Calu3 (cell line): Measurements from ENCODE around the gene MZT1. TPM values are rescaled to one million over a fixed set of nuclear protein-coding genes. Genes with fewer than 3 reads are reported as not detected.

Source experiments
- BruUV-seq: library from RNA; stranded (reverse); fragments of 400-500 nt; replicated peaks from 2 replicates; lab custom pipeline; 2021; lab: Mats Ljungman, UMichigan
- CTCF ChIA-PET: fragments of 300-600 bp; sonication (Branson Sonifier 250); formaldehyde crosslinking; loops from one replicate; lab custom pipeline; 2022; ENCODE audit warnings: antibody characterized with exemption; lab: Charles Lee
- DNase-seq: peaks from one replicate; pipeline ENCODE4 v3.0.0; 2022
- H3K27ac Mint-ChIP-seq: one replicate; pipeline ENCODE4 v1.8.0; 2022; ENCODE audit warnings: mixed read lengths; ENCODE audit not compliant: unreplicated experiment
- H3K27me3 Mint-ChIP-seq: one replicate; pipeline ENCODE4 v1.8.0; 2022; ENCODE audit warnings: mixed read lengths; ENCODE audit not compliant: unreplicated experiment
- H3K36me3 Mint-ChIP-seq: one replicate; pipeline ENCODE4 v1.8.0; 2022; ENCODE audit warnings: mild to moderate bottlenecking, moderate library complexity, mixed read lengths; ENCODE audit not compliant: insufficient read depth, unreplicated experiment
- H3K4me1 Mint-ChIP-seq: one replicate; pipeline ENCODE4 v1.8.0; 2022; ENCODE audit warnings: mild to moderate bottlenecking, low read depth, mixed read lengths; ENCODE audit not compliant: unreplicated experiment
- H3K4me3 Mint-ChIP-seq: one replicate; pipeline ENCODE4 v1.8.0; 2022; ENCODE audit warnings: mild to moderate bottlenecking, low read depth, moderate library complexity, mixed read lengths; ENCODE audit not compliant: unreplicated experiment
- H3K9me3 Mint-ChIP-seq: one replicate; pipeline ENCODE4 v1.8.0; 2022; ENCODE audit warnings: low read depth, mixed read lengths; ENCODE audit not compliant: unreplicated experiment
- CTCF ChIP-seq: fragments of 200-600 bp; IDR thresholded peaks from one replicate; pipeline ENCODE4 v1.8.0; 2022; ENCODE audit warnings: antibody characterized with exemption; ENCODE audit not compliant: unreplicated experiment
- intact Hi-C: fragments of 100-400 bp; cut with micrococcal nuclease; formaldehyde crosslinking; loops from one replicate; pipeline ENCODE4 v1.10.0; 2022; ENCODE audit not compliant: unreplicated experiment
- total RNA-seq: library from RNA; stranded (reverse); gene quantifications from 2 replicates; pipeline ENCODE4 v1.2.3, GENCODE V29; 2022

Gene MZT1
- total RNA-seq, 1 experiment from 2014 or later = 11.4 TPM

- CTCF ChIA-PET = interaction anchor here (0.7 kb wide), 1 partner anchor 204 kb away, joined by 4 read pairs; no protein-coding TSS in a partner anchor
- Mint-ChIP-seq H3K36me3 (peaks cover 8% of the 10 kb centered on the region), H3K9me3 (no peaks in the 10 kb centered on the region), H3K4me1 (no peaks in the 10 kb centered on the region), H3K27me3 (no peaks in the 10 kb centered on the region), H3K27ac (no peak overlapping the region), H3K4me3 (no peak overlapping the region)
- TF ChIP-seq CTCF = no peak
- intact Hi-C loops = no loop called here
- BruUV-seq = no TSS peak
- no peak for DNase-seq
Measured at GRCh38 chr13:72757792-72758535, 30.5 kb upstream of the MZT1 start.

- no peaks in the 10 kb centered on the region for H3K4me1 Mint-ChIP-seq
- BruUV-seq = no TSS peak
- CTCF ChIA-PET = interaction anchor here (0.6 kb wide), 1 partner anchor 947 kb away, joined by 3 read pairs; no protein-coding TSS in a partner anchor
Measured at GRCh38 chr13:72754111-72754510, 26.7 kb upstream of the MZT1 start.

GRCh38 chr13:72751220-72751619 is 23.8 kb upstream of the MZT1 start:
- no peak for DNase-seq
- H3K4me1 Mint-ChIP-seq = no peaks in the 10 kb centered on the region
- H3K27me3 Mint-ChIP-seq = no peaks in the 10 kb centered on the region
- intact Hi-C loops = no loop called here
- no peak overlapping the region for H3K4me3 Mint-ChIP-seq
- CTCF ChIA-PET = no interaction called here
- no peak overlapping the region for H3K27ac Mint-ChIP-seq
- TF ChIP-seq CTCF = no peak
- peaks cover 14% of the 10 kb centered on the region for H3K36me3 Mint-ChIP-seq
- no peaks in the 10 kb centered on the region for H3K9me3 Mint-ChIP-seq
- no TSS peak for BruUV-seq

More at GRCh38 chr13:72754111-72754510, 26.7 kb upstream of the MZT1 start:
- no peak for TF ChIP-seq CTCF
- H3K36me3 Mint-ChIP-seq = peaks cover 18% of the 10 kb centered on the region
- H3K9me3 Mint-ChIP-seq = no peaks in the 10 kb centered on the region
- DNase-seq = no peak
- H3K4me3 Mint-ChIP-seq = no peak overlapping the region
- H3K27me3 Mint-ChIP-seq = no peaks in the 10 kb centered on the region
- intact Hi-C loops = no loop called here
- no peak overlapping the region for H3K27ac Mint-ChIP-seq

- intact Hi-C loops = no loop called here
- Mint-ChIP-seq H3K4me3 (no peak overlapping the region), H3K9me3 (no peaks in the 10 kb centered on the region), H3K27me3 (no peaks in the 10 kb centered on the region), H3K4me1 (no peaks in the 10 kb centered on the region), H3K27ac (no peak overlapping the region), H3K36me3 (peaks cover 1% of the 10 kb centered on the region)
- no peak for DNase-seq
- CTCF ChIA-PET = no interaction called here
- TF ChIP-seq CTCF = no peak
- BruUV-seq = no TSS peak
Measured at GRCh38 chr13:72745260-72745659, 17.8 kb upstream of the MZT1 start.
